Type B pancreatic cell (in vitro differentiated cells): ENCODE results near the gene TTC33. TPM values are rescaled to one million over a fixed set of nuclear protein-coding genes. Genes with fewer than 3 reads are reported as not detected.
"Not testable (repeated sequence)": the region's sequence is repeated elsewhere in the genome, so short reads cannot be mapped to it uniquely, and the experiment has no call there.

Experiments
- DNase-seq: peaks from one replicate; pipeline ENCODE4 v3.0.0; 2021; ENCODE audit warnings: mixed read lengths; ENCODE audit not compliant: unreplicated experiment; ENCODE audit errors: extremely low spot score
- H3K27ac Mint-ChIP-seq: 2 replicates; pipeline ENCODE4 v1.8.0; 2021; ENCODE audit warnings: mild to moderate bottlenecking, mixed read lengths
- H3K27me3 Mint-ChIP-seq: 2 replicates; pipeline ENCODE4 v1.8.0; 2021; ENCODE audit warnings: mixed read lengths
- H3K36me3 Mint-ChIP-seq: 2 replicates; pipeline ENCODE4 v1.8.0; 2021; ENCODE audit warnings: mixed read lengths
- H3K4me1 Mint-ChIP-seq: one replicate; pipeline ENCODE4 v1.8.0; 2021; ENCODE audit warnings: mixed read lengths; ENCODE audit not compliant: unreplicated experiment
- H3K4me3 Mint-ChIP-seq: 2 replicates; pipeline ENCODE4 v1.8.0; 2021; ENCODE audit warnings: mild to moderate bottlenecking, mixed read lengths
- H3K9me3 Mint-ChIP-seq: 2 replicates; pipeline ENCODE4 v1.8.0; 2021; ENCODE audit warnings: mixed read lengths
- CTCF ChIP-seq: fragments of 200-600 bp; sonication (generic); conservative IDR thresholded peaks from 2 replicates; pipeline ENCODE4 v1.5.0; 2021; ENCODE audit warnings: antibody characterized with exemption, mild to moderate bottlenecking
- total RNA-seq: library from RNA; stranded (reverse); gene quantifications from 2 replicates; pipeline ENCODE4 v1.2.1, GENCODE V29; 2021; ENCODE audit warnings: low replicate concordance

The TTC33 gene
- total RNA-seq, 1 donor from 2014 or later, result 15.8 TPM

GRCh38 chr5:40656766-40657165 is 99.0 kb downstream of the TTC33 start:
- Mint-ChIP-seq H3K9me3 (no peaks in the 10 kb centered on the region), H3K4me3 (no peak overlapping the region), H3K27ac (no peak overlapping the region), H3K4me1 (peaks cover 5% of the 10 kb centered on the region), H3K36me3 (no peaks in the 10 kb centered on the region), H3K27me3 (peaks cover 11% of the 10 kb centered on the region)
- no peak for DNase-seq
- no peak for TF ChIP-seq CTCF

- H3K9me3 Mint-ChIP-seq, H3K4me1 Mint-ChIP-seq, H3K4me3 Mint-ChIP-seq, DNase-seq, H3K36me3 Mint-ChIP-seq, H3K27ac Mint-ChIP-seq: not testable (repeated sequence)
- peaks cover 11% of the 10 kb centered on the region for H3K27me3 Mint-ChIP-seq
Measured at GRCh38 chr5:40656091-40656490, 99.7 kb downstream of the TTC33 start.

GRCh38 chr5:40655138-40655537 is 100.6 kb downstream of the TTC33 start:
- no peak overlapping the region for H3K4me3 Mint-ChIP-seq
- no peak for DNase-seq
- no peaks in the 10 kb centered on the region for H3K36me3 Mint-ChIP-seq
- H3K27ac Mint-ChIP-seq, result no peak overlapping the region
- peaks cover 5% of the 10 kb centered on the region for H3K4me1 Mint-ChIP-seq
- TF ChIP-seq CTCF, result no peak
- no peaks in the 10 kb centered on the region for H3K9me3 Mint-ChIP-seq
- peaks cover 11% of the 10 kb centered on the region for H3K27me3 Mint-ChIP-seq

GRCh38 chr5:40654377-40654991 is 101.3 kb downstream of the TTC33 start:
- H3K27ac Mint-ChIP-seq, result no peak overlapping the region
- peaks cover 9% of the 10 kb centered on the region for H3K4me1 Mint-ChIP-seq
- no peaks in the 10 kb centered on the region for H3K36me3 Mint-ChIP-seq
- H3K4me3 Mint-ChIP-seq, result no peak overlapping the region
- no peak for TF ChIP-seq CTCF
- DNase-seq, result no peak
- no peaks in the 10 kb centered on the region for H3K9me3 Mint-ChIP-seq
- H3K27me3 Mint-ChIP-seq, result peaks cover 10% of the 10 kb centered on the region

- Mint-ChIP-seq H3K36me3 (no peaks in the 10 kb centered on the region), H3K4me1 (peaks cover 9% of the 10 kb centered on the region), H3K4me3 (no peak overlapping the region), H3K27ac (peak overlapping the region; percentile 64), H3K9me3 (no peaks in the 10 kb centered on the region), H3K27me3 (peaks cover 3% of the 10 kb centered on the region)
- TF ChIP-seq CTCF, result no peak
- DNase-seq, result no peak
Measured at GRCh38 chr5:40653221-40654022, 102.3 kb downstream of the TTC33 start.
